Endothelial cell of umbilical vein (primary cell): ENCODE results near the gene BCL11A.

Experiments used
- CTCF ChIP-seq, 2 donors: IDR thresholded peaks; 1 replicate in 1 of 2; 2 replicates in 1 of 2; pipeline ENCODE4 v1.5.1; 2011; ENCODE audit warnings: low read length in 2 of 2, mild to moderate bottlenecking in 2 of 2, moderate library complexity in 2 of 2, control low read depth in 1 of 2, inconsistent platforms in 1 of 2, low read depth in 1 of 2; ENCODE audit not compliant: insufficient read depth in 1 of 2; ENCODE audit errors: extremely low read depth in 1 of 2
- EZH2 ChIP-seq: IDR thresholded peaks from 2 replicates; pipeline ENCODE4 v1.6.1; 2012; ENCODE audit warnings: borderline replicate concordance, low read depth, mild to moderate bottlenecking, moderate library complexity, low read length, inconsistent platforms; ENCODE audit not compliant: severe bottlenecking
- POLR2A ChIP-seq: IDR thresholded peaks from 2 replicates; pipeline ENCODE4 v1.6.1; 2012; ENCODE audit warnings: low read depth, mild to moderate bottlenecking, control low read depth, low read length
- POLR2AphosphoS5 ChIP-seq: IDR thresholded peaks from 2 replicates; pipeline ENCODE4 v1.6.1; 2012; ENCODE audit warnings: low read depth, mild to moderate bottlenecking, control low read depth, low read length, moderate library complexity; ENCODE audit not compliant: insufficient read depth

- no peak for TF ChIP-seq CTCF (IDR thresholded peaks at IDR 0.05; ENCODE audit: extremely low read depth in 1 of 2, insufficient read depth in 1 of 2, low read depth in 1 of 2, low read length in 2 of 2)
- no peak for TF ChIP-seq POLR2A
- no peak for TF ChIP-seq EZH2
- TF ChIP-seq POLR2AphosphoS5, result no peak
These were observed 39.5 kb downstream of the BCL11A start for GRCh38 chr2:60513996-60514395.
